HepG2 (cell line): ENCODE results near the gene RRAGA. TPM values are rescaled to one million over a fixed set of nuclear protein-coding genes. Genes with fewer than 3 reads are reported as not detected.
A peak's percentile ranks its signal among the peaks of the same experiment; 100 is the strongest.

Experiments
- AKAP8 ChIP-seq: sonication (generic); formaldehyde crosslinking; IDR thresholded peaks from 2 replicates; pipeline ENCODE4 v1.5.1; 2020; ENCODE audit warnings: mild to moderate bottlenecking, missing genetic modification reagents
- BHLHE40 ChIP-seq: IDR thresholded peaks from 2 replicates; pipeline ENCODE4 v1.6.1; 2011; ENCODE audit warnings: low read length, improper control_type of control experiment
- E2F1 ChIP-seq: sonication (generic); formaldehyde crosslinking; IDR thresholded peaks from 2 replicates; pipeline ENCODE4 v1.5.0; 2020; ENCODE audit warnings: missing genetic modification reagents
- KDM4B ChIP-seq: sonication (generic); formaldehyde crosslinking; IDR thresholded peaks from 2 replicates; pipeline ENCODE4 v1.4.0; 2020; ENCODE audit warnings: missing genetic modification reagents
- KLF9 ChIP-seq: IDR thresholded peaks from 2 replicates; pipeline ENCODE4 v1.6.1; 2016; ENCODE audit warnings: low read depth
- MEF2D ChIP-seq: sonication (generic); formaldehyde crosslinking; IDR thresholded peaks from 2 replicates; pipeline ENCODE4 v1.5.1; 2020; ENCODE audit warnings: mild to moderate bottlenecking, missing genetic modification reagents
- RARG ChIP-seq: sonication (generic); formaldehyde crosslinking; IDR thresholded peaks from 2 replicates; pipeline ENCODE4 v1.4.0; 2020; ENCODE audit warnings: low read depth, mild to moderate bottlenecking, missing genetic modification reagents
- RBFOX2 ChIP-seq: fragments of 200-400 bp; formaldehyde crosslinking; IDR thresholded peaks from 2 replicates; pipeline ENCODE4 v1.6.1; 2017; ENCODE audit warnings: low read depth, mild to moderate bottlenecking, low read length
- RNF219 ChIP-seq: sonication (generic); formaldehyde crosslinking; IDR thresholded peaks from 2 replicates; pipeline ENCODE4 v1.5.0; 2020; ENCODE audit warnings: mild to moderate bottlenecking, missing genetic modification reagents
- SRSF4 ChIP-seq: fragments of 200-400 bp; formaldehyde crosslinking; IDR thresholded peaks from one replicate; pipeline ENCODE4 v1.6.1; 2018; ENCODE audit warnings: mild to moderate bottlenecking, low read depth, low read length, moderate library complexity; ENCODE audit not compliant: poor library complexity, severe bottlenecking
- TBP ChIP-seq: sonication (generic); formaldehyde crosslinking; IDR thresholded peaks from 2 replicates; pipeline ENCODE4 v1.5.0; 2020; ENCODE audit warnings: missing genetic modification reagents
- TOPORS ChIP-seq: sonication (generic); formaldehyde crosslinking; IDR thresholded peaks from 2 replicates; pipeline ENCODE4 v1.8.0; 2023; ENCODE audit warnings: mild to moderate bottlenecking, missing genetic modification reagents
- ZBTB37 ChIP-seq: sonication (generic); formaldehyde crosslinking; IDR thresholded peaks from 2 replicates; pipeline ENCODE4 v1.4.0; 2020; ENCODE audit warnings: mild to moderate bottlenecking, missing genetic modification reagents
- ZBTB42 ChIP-seq: sonication (generic); formaldehyde crosslinking; IDR thresholded peaks from 2 replicates; pipeline ENCODE4 v1.5.0; 2020; ENCODE audit warnings: mild to moderate bottlenecking, missing genetic modification reagents
- ZNF230 ChIP-seq: sonication (generic); formaldehyde crosslinking; IDR thresholded peaks from 2 replicates; pipeline ENCODE4 v1.4.0; 2020; ENCODE audit warnings: mild to moderate bottlenecking, missing genetic modification reagents
- ZNF235 ChIP-seq: sonication (generic); formaldehyde crosslinking; IDR thresholded peaks from 2 replicates; pipeline ENCODE4 v1.8.1; 2023; ENCODE audit warnings: mild to moderate bottlenecking, missing genetic modification reagents, borderline replicate concordance
- ZNF24 ChIP-seq: fragments of 450-650 bp; IDR thresholded peaks from 2 replicates; pipeline ENCODE4 v1.6.1; 2017; ENCODE audit warnings: antibody characterized with exemption, mild to moderate bottlenecking
- ZNF768 ChIP-seq: sonication (generic); formaldehyde crosslinking; IDR thresholded peaks from 2 replicates; pipeline ENCODE4 v1.4.0; 2020; ENCODE audit warnings: missing genetic modification reagents
- polyA plus RNA-seq, 8 experiments: library from polyadenylated mRNA; depleted of rRNA in 3 of 8; stranded (reverse) in 7 of 8; unstranded in 1 of 8; fragments of >200 nt; fragmentation: Illumina TruSeq in 4 of 8; extraction: Trizol in 4 of 8; gene quantifications; 2 replicates each; pipeline versions ENCODE4 v1.2.1 to v1.2.3, GENCODE V29; 2011 to 2016; ENCODE audit warnings: low read depth in 4 of 8, missing spikeins in 1 of 8, mixed read lengths in 1 of 8; ENCODE audit not compliant: insufficient read depth in 1 of 8
- total RNA-seq, 5 experiments: library from RNA; depleted of rRNA; stranded (reverse); fragments of >200 nt; fragmentation: Illumina TruSeq; extraction: Trizol; gene quantifications; 2 replicates each; pipeline ENCODE4 v1.2.3, GENCODE V29; 2016; ENCODE audit warnings: low read depth in 1 of 5
- TF ChIP-seq, protein P1 (sequence below): IDR thresholded peaks from 2 replicates; pipeline ENCODE4 v1.6.1; 2016
- TF ChIP-seq, protein P2 (sequence below): sonication (generic); formaldehyde crosslinking; IDR thresholded peaks from 2 replicates; pipeline ENCODE4 v1.4.0; 2020; ENCODE audit warnings: mild to moderate bottlenecking, missing genetic modification reagents
- TF ChIP-seq, protein P3 (sequence below): IDR thresholded peaks from 2 replicates; pipeline ENCODE4 v1.6.1; 2016; ENCODE audit warnings: low read depth, control low read depth

The RRAGA gene
- total and polyA plus RNA-seq, 2 of the 13 experiments (the other 11 are each of a cell fraction or from before 2014, with no cell fraction given) = 37.5 to 118 TPM

- TF ChIP-seq, protein P1, sequence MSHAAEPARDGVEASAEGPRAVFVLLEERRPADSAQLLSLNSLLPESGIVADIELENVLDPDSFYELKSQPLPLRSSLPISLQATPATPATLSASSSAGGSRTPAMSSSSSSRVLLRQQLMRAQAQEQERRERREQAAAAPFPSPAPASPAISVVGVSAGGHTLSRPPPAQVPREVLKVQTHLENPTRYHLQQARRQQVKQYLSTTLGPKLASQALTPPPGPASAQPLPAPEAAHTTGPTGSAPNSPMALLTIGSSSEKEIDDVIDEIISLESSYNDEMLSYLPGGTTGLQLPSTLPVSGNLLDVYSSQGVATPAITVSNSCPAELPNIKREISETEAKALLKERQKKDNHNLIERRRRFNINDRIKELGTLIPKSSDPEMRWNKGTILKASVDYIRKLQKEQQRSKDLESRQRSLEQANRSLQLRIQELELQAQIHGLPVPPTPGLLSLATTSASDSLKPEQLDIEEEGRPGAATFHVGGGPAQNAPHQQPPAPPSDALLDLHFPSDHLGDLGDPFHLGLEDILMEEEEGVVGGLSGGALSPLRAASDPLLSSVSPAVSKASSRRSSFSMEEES (CRISPR knock-in tag) = peak; percentile 34; the same call in 1 of the 2 replicates
- TF ChIP-seq, protein P2, sequence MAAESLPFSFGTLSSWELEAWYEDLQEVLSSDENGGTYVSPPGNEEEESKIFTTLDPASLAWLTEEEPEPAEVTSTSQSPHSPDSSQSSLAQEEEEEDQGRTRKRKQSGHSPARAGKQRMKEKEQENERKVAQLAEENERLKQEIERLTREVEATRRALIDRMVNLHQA (CRISPR knock-in tag) = 0 out of 2 replicates have a peak, but pooled peaks have one; percentile 29
- TF ChIP-seq TOPORS (CRISPR knock-in tag) (peak; percentile 94), ZNF235 (CRISPR knock-in tag) (peak; percentile 93; the same call in 1 of the 2 replicates), E2F1 (CRISPR knock-in tag) (peak; percentile 74), ZNF768 (CRISPR knock-in tag) (peak; percentile 58; the same call in 1 of the 2 replicates), ZBTB37 (CRISPR knock-in tag) (no peak), KLF9 (peak; percentile 40; the same call in 1 of the 2 replicates), ZNF24 (no peak), AKAP8 (no peak; the same call in 1 of the 2 replicates), RNF219 (CRISPR knock-in tag) (0 out of 2 replicates have a peak, but pooled peaks have one; percentile 34), RBFOX2 (peak; percentile 98), TBP (CRISPR knock-in tag) (0 out of 2 replicates have a peak, but pooled peaks have one; percentile 26), ZNF230 (CRISPR knock-in tag) (no peak), KDM4B (CRISPR knock-in tag) (no peak), SRSF4 (no peak), ZBTB42 (CRISPR knock-in tag) (peak; percentile 85; the same call in 1 of the 2 replicates), MEF2D (CRISPR knock-in tag) (peak; percentile 69; the same call in 1 of the 2 replicates), RARG (CRISPR knock-in tag) (no peak), BHLHE40 (peak; percentile 35; the same call in 1 of the 2 replicates)
- TF ChIP-seq, protein P3, sequence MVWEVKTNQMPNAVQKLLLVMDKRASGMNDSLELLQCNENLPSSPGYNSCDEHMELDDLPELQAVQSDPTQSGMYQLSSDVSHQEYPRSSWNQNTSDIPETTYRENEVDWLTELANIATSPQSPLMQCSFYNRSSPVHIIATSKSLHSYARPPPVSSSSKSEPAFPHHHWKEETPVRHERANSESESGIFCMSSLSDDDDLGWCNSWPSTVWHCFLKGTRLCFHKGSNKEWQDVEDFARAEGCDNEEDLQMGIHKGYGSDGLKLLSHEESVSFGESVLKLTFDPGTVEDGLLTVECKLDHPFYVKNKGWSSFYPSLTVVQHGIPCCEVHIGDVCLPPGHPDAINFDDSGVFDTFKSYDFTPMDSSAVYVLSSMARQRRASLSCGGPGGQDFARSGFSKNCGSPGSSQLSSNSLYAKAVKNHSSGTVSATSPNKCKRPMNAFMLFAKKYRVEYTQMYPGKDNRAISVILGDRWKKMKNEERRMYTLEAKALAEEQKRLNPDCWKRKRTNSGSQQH (CRISPR knock-in tag) = peak; percentile 39; the same call in 1 of the 2 replicates
Observed at GRCh38 chr9:19048966-19049916, at the start of gene RRAGA (continued).
